Ovary (tissue), 9 donors: ENCODE measurements around the gene CACNG5. TPM values are rescaled to one million over a fixed set of nuclear protein-coding genes. Genes with fewer than 3 reads are reported as not detected.
"Not testable (repeated sequence)": the region's sequence is repeated elsewhere in the genome, so short reads cannot be mapped to it uniquely, and the experiment has no call there.

Source experiments
- DNase-seq, 5 donors: peaks; one replicate each; pipeline ENCODE4 v3.0.0-alpha.2; 2019 to 2020
- H3K27ac ChIP-seq, 2 donors: fragments of 200-600 bp; one replicate each; pipeline versions ENCODE4 v1.5.1 to v1.8.0; 2019 to 2022
- H3K27me3 ChIP-seq: fragments of 200-600 bp; one replicate; pipeline ENCODE4 v1.8.0; 2022
- H3K36me3 ChIP-seq: fragments of 200-600 bp; sonication (generic); one replicate; pipeline ENCODE4 v1.5.1; 2019
- H3K4me1 ChIP-seq: one replicate; pipeline ENCODE4 v1.8.1; 2013; ENCODE audit warnings: mild to moderate bottlenecking, moderate library complexity; ENCODE audit not compliant: insufficient read depth
- H3K4me3 ChIP-seq: fragments of 200-600 bp; sonication (generic); one replicate; pipeline ENCODE4 v1.5.1; 2017
- H3K9me3 ChIP-seq, 2 donors: fragments of 200-600 bp in 1 of 2; sonication (generic) in 1 of 2; one replicate each; pipeline versions ENCODE4 v1.5.1 to v1.8.1; 2013 to 2019; ENCODE audit warnings: mild to moderate bottlenecking in 1 of 2, moderate library complexity in 1 of 2
- EP300 ChIP-seq: sonication (generic); formaldehyde crosslinking; IDR thresholded peaks from one replicate; pipeline ENCODE4 v1.6.1; 2017; ENCODE audit warnings: antibody characterized with exemption
- POLR2A ChIP-seq: fragments of 450-650 bp; IDR thresholded peaks from one replicate; pipeline ENCODE4 v1.6.1; 2017; ENCODE audit warnings: antibody characterized with exemption, mild to moderate bottlenecking, moderate library complexity
- WGBS, 3 donors: extraction: QIAGEN DNeasy Blood & Tissue Kit in 1 of 3; methylation state at CpG; one replicate each; pipeline versions ENCODE4 v1.1.5 to v1.1.7; 2013 to 2017; 5-methylcytosine and 5-hydroxymethylcytosine counted together
- intact Hi-C, 4 donors: fragments of 100-400 bp; cut with DNase I; formaldehyde crosslinking; loops; one replicate each; pipeline versions ENCODE4 v1.11.0 to v1.15.1; 2022 to 2023
- polyA plus RNA-seq, 2 donors: library from polyadenylated mRNA; stranded (reverse); fragments of 200-250 nt in 1 of 2; fragments of 350-450 nt in 1 of 2; fragmentation: Illumina TruSeq in 1 of 2; extraction: RNeasy Lipid Tissue Mini Kit (QIAGEN cat#74804) in 1 of 2; gene quantifications; one replicate each; pipeline ENCODE4 v1.2.3, GENCODE V29; 2013 to 2014
- total RNA-seq, 7 donors: library from RNA; depleted of rRNA in 2 of 7; stranded (reverse); fragments of >200 nt in 2 of 7; fragmentation: NEBNext Ultra II Directional in 3 of 7; extraction: Animal tissue kit (Norgen Biotek cat#: 25700) in 3 of 7; gene quantifications; one replicate each; pipeline versions ENCODE4 v1.1.0 to v1.2.4, GENCODE V29; 2016 to 2023
- TF ChIP-seq, protein P1 (sequence below), 3 donors: fragments of 450-650 bp in 2 of 3; fragments of 200-600 bp in 1 of 3; IDR thresholded peaks; one replicate each; pipeline versions ENCODE4 v1.5.1 to v1.8.0; 2016 to 2022; ENCODE audit warnings: antibody characterized with exemption in 3 of 3, mild to moderate bottlenecking in 1 of 3
- donor health status: DM: no; HTN: no; CAD: no; lungs with moderate emphysema.
- donor health status: DM: no; HTN: no; CAD: no.
- donor health status: Bipolar disorder and iron deficiency.
- donor health status: DM: yes; HTN: yes; CAD: no.
- donor health status: DM: no; HTN: no; CAD: no.
- donor health status: DM: yes; HTN: yes; CAD: no.

The CACNG5 gene
- total and polyA plus RNA-seq, 9 donors, result not detected

DNA sequence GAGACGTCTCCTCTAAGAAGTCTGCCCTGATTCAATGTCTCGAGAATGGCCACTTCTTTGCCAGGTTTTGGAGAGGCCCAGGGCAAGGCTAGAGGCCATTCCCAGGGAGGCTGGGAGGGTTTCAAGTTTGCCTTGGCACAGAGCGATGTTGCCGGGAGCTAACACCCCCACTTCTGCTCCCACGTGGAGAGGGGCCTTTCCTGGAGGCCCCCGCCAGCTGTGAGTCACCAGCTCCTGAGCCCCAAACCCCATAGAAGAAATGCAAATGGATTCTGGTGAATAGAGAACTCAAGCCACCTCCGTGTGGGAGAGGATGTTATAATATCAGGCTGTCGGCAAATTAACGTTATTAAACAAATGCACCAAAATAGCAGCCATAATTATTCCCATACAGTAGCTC is 62.2 kb downstream of the CACNG5 start:
- Histone ChIP-seq H3K27ac (no peak overlapping the region), H3K9me3 (no peaks in the 10 kb centered on the region), H3K27me3 (no peaks in the 10 kb centered on the region), H3K4me3 (no peak overlapping the region), H3K4me1 (no peaks in the 10 kb centered on the region), H3K36me3 (no peaks in the 10 kb centered on the region)
- intact Hi-C loops, result no loop called here
- WGBS, 3 donors, result 33 to 40% (median 36%) methylated on average over 9 of the region's 9 CpGs
- no peak for DNase-seq
- TF ChIP-seq, protein P1, sequence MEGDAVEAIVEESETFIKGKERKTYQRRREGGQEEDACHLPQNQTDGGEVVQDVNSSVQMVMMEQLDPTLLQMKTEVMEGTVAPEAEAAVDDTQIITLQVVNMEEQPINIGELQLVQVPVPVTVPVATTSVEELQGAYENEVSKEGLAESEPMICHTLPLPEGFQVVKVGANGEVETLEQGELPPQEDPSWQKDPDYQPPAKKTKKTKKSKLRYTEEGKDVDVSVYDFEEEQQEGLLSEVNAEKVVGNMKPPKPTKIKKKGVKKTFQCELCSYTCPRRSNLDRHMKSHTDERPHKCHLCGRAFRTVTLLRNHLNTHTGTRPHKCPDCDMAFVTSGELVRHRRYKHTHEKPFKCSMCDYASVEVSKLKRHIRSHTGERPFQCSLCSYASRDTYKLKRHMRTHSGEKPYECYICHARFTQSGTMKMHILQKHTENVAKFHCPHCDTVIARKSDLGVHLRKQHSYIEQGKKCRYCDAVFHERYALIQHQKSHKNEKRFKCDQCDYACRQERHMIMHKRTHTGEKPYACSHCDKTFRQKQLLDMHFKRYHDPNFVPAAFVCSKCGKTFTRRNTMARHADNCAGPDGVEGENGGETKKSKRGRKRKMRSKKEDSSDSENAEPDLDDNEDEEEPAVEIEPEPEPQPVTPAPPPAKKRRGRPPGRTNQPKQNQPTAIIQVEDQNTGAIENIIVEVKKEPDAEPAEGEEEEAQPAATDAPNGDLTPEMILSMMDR (IDR thresholded peaks at IDR 0.05), result no peak
- TF ChIP-seq EP300 (no peak), POLR2A (no peak)

DNA sequence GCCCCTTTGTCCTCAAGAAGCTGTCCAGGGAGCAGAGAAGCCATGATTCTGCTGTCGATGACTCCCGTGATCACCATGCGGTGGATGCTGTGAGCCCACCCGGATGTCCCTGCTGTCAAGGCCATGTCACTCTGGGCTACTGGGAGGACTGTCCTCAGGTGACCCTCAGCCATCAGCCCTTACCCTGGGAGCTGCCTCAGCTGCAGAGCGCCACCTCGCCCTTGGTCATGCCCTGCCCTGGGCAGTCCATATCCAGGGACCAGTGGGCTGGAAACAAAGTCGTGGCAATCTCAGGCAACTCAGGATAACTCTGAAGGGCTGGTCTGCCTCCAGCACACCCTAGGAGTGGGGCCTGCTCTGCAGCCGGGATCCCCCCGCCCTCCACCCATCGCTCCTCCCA is 63.6 kb downstream of the CACNG5 start:
- Histone ChIP-seq H3K4me3 (no peak overlapping the region), H3K27me3 (no peaks in the 10 kb centered on the region), H3K9me3 (no peaks in the 10 kb centered on the region), H3K4me1 (no peaks in the 10 kb centered on the region), H3K36me3 (no peaks in the 10 kb centered on the region), H3K27ac (no peak overlapping the region)
- 78 to 88% (median 85%) methylated on average over 9 to 10 of the region's 10 CpGs for WGBS, 3 donors
- intact Hi-C loops, result no loop called here
- DNase-seq, result no peak
- TF ChIP-seq, protein P1 (IDR thresholded peaks at IDR 0.05), result no peak
- TF ChIP-seq EP300, result no peak
- TF ChIP-seq POLR2A, result no peak

DNA sequence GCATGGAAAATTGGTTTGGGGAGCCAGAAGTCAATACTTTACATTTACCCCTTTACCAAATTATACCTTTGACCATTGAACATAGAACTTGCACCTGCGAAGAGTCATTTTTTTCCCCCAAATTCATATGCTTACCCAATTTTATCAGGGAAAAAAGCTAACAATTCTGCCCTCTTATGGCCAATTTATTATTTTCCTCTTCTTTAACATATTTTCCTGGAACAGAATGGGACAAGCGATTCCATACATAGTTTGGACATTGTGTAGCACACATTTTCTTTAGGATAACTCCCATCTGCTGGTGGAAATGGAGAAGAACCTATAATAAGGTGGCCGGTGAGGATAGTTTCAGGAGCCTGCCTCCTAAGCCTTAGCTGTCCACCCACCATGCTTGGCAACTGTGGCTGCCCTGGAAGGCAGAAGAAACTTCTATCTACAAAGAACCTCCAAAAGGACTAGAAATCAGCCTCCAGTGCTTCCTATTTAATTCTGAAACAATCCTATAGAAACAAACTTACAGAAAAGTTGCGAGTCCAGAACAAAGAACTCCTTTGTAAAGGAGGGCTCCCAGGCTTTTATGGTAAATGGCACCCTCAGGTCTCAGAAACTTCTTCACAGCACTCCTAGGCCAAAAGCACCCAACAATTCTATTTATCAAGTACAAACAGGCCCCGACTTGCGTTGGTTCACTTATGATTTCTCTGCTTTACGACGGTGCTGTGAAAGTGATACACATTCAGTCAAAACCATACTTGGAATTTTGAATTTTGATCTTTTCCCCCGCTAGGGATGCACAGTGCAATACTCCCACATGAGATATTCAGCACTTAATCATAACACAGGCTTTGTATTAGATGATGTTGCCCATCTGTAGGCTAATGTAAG is 65.5 kb downstream of the CACNG5 start:
- Histone ChIP-seq H3K9me3 (no peaks in the 10 kb centered on the region), H3K27ac (no peak overlapping the region), H3K4me1 (peaks cover 5% of the 10 kb centered on the region), H3K36me3 (no peaks in the 10 kb centered on the region), H3K4me3 (no peak overlapping the region), H3K27me3 (no peaks in the 10 kb centered on the region)
- DNase-seq, result no peak
- TF ChIP-seq, protein P1 (IDR thresholded peaks at IDR 0.05), result no peak
- TF ChIP-seq POLR2A, result no peak
- intact Hi-C loops, result loop anchor here in 2 of 4 donors (10.0 kb wide), 3 partner anchors 176 to 646 kb away; no protein-coding TSS in a partner anchor
- 34 to 46% (median 39%) methylated on average over 9 of the region's 9 CpGs for WGBS, 3 donors

DNA sequence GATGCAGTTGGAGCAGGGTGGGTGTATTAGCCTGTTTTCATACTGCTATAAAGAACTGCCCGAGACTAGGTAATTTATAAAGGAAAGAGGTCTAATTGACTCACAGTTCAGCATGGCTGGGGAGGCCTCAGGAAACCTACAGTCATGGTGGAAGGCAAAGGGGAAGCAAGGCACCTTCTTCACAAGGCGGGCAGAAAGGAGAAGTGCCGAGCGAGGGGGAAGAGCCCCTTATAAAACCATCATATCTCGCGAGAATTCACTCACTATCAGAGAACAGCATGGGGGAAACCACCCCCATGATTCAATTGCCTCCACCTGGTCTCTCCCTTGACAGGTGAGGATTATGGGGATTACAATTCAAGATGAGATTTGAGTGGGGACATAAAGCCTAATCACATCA is 68.4 kb downstream of the CACNG5 start:
- H3K9me3 ChIP-seq, H3K27ac ChIP-seq, H3K36me3 ChIP-seq, H3K4me3 ChIP-seq, H3K4me1 ChIP-seq, H3K27me3 ChIP-seq, DNase-seq: not testable (repeated sequence)
- intact Hi-C loops, result loop anchor here in 2 of 4 donors (10.0 kb wide), 3 partner anchors 178 to 648 kb away; no protein-coding TSS in a partner anchor
- WGBS, 3 donors, result 88 to 92% (median 90%) methylated on average over 6 of the region's 6 CpGs

DNA sequence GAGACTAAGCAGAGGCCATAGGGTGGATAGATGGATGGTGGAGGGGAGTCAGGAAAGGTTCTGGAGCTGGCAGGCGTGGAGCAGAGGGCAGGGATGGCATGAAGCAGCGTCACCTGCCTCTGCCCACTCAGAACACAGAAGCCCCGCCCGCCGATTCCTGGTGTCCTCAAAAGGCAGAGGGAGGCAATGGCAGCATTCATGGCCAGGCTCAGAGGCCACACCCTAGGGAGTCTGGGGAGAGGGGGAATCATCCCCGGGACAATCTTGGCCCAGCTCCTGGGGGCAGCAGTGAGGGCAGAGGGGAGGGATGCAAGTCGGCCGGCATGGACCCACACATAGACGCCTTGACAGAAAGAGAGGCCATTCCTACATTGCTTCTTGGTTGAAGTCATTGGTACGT is 68.9 kb downstream of the CACNG5 start:
- DNase-seq, result no peak
- intact Hi-C loops, result loop anchor here in 2 of 4 donors (10.0 kb wide), 3 partner anchors 179 to 649 kb away; no protein-coding TSS in a partner anchor
- H3K27ac ChIP-seq, result no peak overlapping the region
- TF ChIP-seq EP300 (no peak), POLR2A (no peak)
- TF ChIP-seq, protein P1 (IDR thresholded peaks at IDR 0.05), result no peak
- H3K36me3 ChIP-seq, result no peaks in the 10 kb centered on the region
- no peaks in the 10 kb centered on the region for H3K9me3 ChIP-seq
- WGBS, 3 donors, result 83 to 86% (median 85%) methylated on average over 10 of the region's 10 CpGs
- H3K4me3 ChIP-seq, result no peak overlapping the region
- H3K4me1 ChIP-seq, result peaks cover 7% of the 10 kb centered on the region
- H3K27me3 ChIP-seq, result no peaks in the 10 kb centered on the region
